WTC11 (cell line): Measurements from ENCODE around the gene METRNL.

Experiments used
- CREB1 ChIP-seq: sonication (generic); formaldehyde crosslinking; IDR thresholded peaks from 2 replicates; pipeline ENCODE4 v1.8.0; 2023; ENCODE audit warnings: mild to moderate bottlenecking, missing genetic modification reagents
- TF ChIP-seq, protein P1 (sequence below): fragments of 200-600 bp; IDR thresholded peaks from 2 replicates; pipeline ENCODE4 v1.8.0; 2022; ENCODE audit warnings: antibody characterized with exemption

DNA sequence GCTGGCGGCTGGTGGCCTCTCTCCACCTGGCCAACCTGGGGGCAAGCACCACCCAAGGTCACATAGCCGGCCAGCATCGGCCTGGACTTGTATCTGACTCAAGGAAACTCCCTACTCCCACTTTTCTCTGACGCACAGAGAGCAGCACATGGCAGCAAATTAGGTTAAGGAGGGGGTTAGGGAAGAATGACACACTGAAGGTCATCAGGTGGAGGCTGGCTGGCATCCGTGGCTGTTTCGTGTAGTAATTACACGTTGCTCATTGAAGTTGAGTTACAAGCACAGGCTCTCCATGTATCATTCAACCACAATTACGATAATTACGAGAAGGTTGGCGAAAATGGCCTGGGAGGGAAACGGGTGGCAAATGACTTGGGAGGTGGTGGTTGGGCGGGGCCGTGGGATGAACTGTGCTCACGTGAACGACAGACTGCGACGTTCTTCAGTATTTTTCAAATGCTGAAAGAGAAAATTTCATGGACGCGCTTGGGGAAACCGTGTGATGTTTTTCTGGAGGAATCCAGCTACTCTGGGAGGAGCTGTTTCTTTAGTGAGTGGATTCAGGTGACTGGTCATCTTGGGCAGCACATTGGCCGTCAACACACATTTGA lies 4.0 kb upstream of the METRNL start:
- TF ChIP-seq CREB1 (CRISPR knock-in tag) = no peak
- TF ChIP-seq, protein P1, sequence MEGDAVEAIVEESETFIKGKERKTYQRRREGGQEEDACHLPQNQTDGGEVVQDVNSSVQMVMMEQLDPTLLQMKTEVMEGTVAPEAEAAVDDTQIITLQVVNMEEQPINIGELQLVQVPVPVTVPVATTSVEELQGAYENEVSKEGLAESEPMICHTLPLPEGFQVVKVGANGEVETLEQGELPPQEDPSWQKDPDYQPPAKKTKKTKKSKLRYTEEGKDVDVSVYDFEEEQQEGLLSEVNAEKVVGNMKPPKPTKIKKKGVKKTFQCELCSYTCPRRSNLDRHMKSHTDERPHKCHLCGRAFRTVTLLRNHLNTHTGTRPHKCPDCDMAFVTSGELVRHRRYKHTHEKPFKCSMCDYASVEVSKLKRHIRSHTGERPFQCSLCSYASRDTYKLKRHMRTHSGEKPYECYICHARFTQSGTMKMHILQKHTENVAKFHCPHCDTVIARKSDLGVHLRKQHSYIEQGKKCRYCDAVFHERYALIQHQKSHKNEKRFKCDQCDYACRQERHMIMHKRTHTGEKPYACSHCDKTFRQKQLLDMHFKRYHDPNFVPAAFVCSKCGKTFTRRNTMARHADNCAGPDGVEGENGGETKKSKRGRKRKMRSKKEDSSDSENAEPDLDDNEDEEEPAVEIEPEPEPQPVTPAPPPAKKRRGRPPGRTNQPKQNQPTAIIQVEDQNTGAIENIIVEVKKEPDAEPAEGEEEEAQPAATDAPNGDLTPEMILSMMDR = no peak
